Activated B cell treated with CpG ODN at 0.5 μM for 24 hours (primary cell): Measurements from ENCODE around the gene HSD11B2. TPM values are rescaled to one million over a fixed set of nuclear protein-coding genes. Genes with fewer than 3 reads are reported as not detected.

Source experiments
- ATAC-seq: fragments of 200-7000 bp; cut with Tn5 transposase; one replicate; pipeline ENCODE4 v1.10.0; 2021; ENCODE audit warnings: low read depth, mild to moderate bottlenecking, moderate library complexity
- CTCF ChIA-PET: fragments of 350-600 bp; sonication (Branson Sonifier 250); formaldehyde crosslinking; loops from one replicate; lab custom pipeline; 2021; ENCODE audit warnings: antibody characterized with exemption; lab: Charles Lee
- POLR2A ChIA-PET: fragments of 350-600 bp; sonication (Branson Sonifier 250); formaldehyde crosslinking; loops from one replicate; lab custom pipeline; 2021; ENCODE audit warnings: antibody characterized with exemption; lab: Charles Lee
- DNase-seq: peaks from one replicate; pipeline ENCODE4 v3.0.0; 2022
- H3K27ac Mint-ChIP-seq: one replicate; pipeline ENCODE4 v1.8.0; 2020; ENCODE audit warnings: mixed read lengths
- H3K27me3 Mint-ChIP-seq: one replicate; pipeline ENCODE4 v1.8.0; 2021; ENCODE audit warnings: mixed read lengths
- H3K36me3 Mint-ChIP-seq: one replicate; pipeline ENCODE4 v1.8.0; 2021; ENCODE audit warnings: low read depth, mixed read lengths
- H3K4me1 Mint-ChIP-seq: one replicate; pipeline ENCODE4 v1.8.0; 2021; ENCODE audit warnings: mixed read lengths
- H3K4me3 Mint-ChIP-seq: one replicate; pipeline ENCODE4 v1.8.0; 2020; ENCODE audit warnings: mild to moderate bottlenecking, mixed read lengths
- H3K9me3 Mint-ChIP-seq: one replicate; pipeline ENCODE4 v1.8.0; 2020; ENCODE audit warnings: mixed read lengths
- CTCF ChIP-seq: fragments of 200-600 bp; IDR thresholded peaks from one replicate; pipeline ENCODE4 v1.8.0; 2022; ENCODE audit warnings: antibody characterized with exemption, mild to moderate bottlenecking
- intact Hi-C: fragments of 100-400 bp; cut with micrococcal nuclease; formaldehyde crosslinking; loops from one replicate; pipeline ENCODE4 v1.15.1; 2024
- total RNA-seq: library from RNA; stranded (reverse); gene quantifications from 2 replicates; pipeline ENCODE4 v1.2.3, GENCODE V29; 2022

The HSD11B2 gene
- total RNA-seq, 1 donor from 2014 or later, result 0.49 TPM

- no peaks in the 10 kb centered on the region for H3K36me3 Mint-ChIP-seq
- DNase-seq, result no peak
- no peak for TF ChIP-seq CTCF
- H3K4me1 Mint-ChIP-seq, result peaks cover 9% of the 10 kb centered on the region
- CTCF ChIA-PET, result interaction anchor here (1.1 to 1.5 kb wide), 2 partner anchors 49 to 136 kb away, joined by 3 read pairs; no protein-coding TSS in a partner anchor
- ATAC-seq, result no peak
- H3K27ac Mint-ChIP-seq, result no peak overlapping the region
- intact Hi-C loops, result no loop called here
- H3K27me3 Mint-ChIP-seq, result peaks cover 17% of the 10 kb centered on the region
- no peaks in the 10 kb centered on the region for H3K9me3 Mint-ChIP-seq
- H3K4me3 Mint-ChIP-seq, result no peak overlapping the region
- POLR2A ChIA-PET, result no interaction called here
Measured at GRCh38 chr16:67396159-67397035, 34.5 kb upstream of the HSD11B2 start.

- Mint-ChIP-seq H3K4me3 (no peak overlapping the region), H3K27ac (no peak overlapping the region), H3K27me3 (peaks cover 16% of the 10 kb centered on the region), H3K4me1 (peaks cover 9% of the 10 kb centered on the region), H3K36me3 (no peaks in the 10 kb centered on the region), H3K9me3 (no peaks in the 10 kb centered on the region)
- no peak for TF ChIP-seq CTCF
- ChIA-PET POLR2A (no interaction called here), CTCF (interaction anchor here (1.1 to 1.5 kb wide), 2 partner anchors 50 to 137 kb away, joined by 3 read pairs; no protein-coding TSS in a partner anchor)
- DNase-seq (no peak), ATAC-seq (no peak)
- intact Hi-C loops, result no loop called here
Measured at GRCh38 chr16:67397036-67397801, 33.7 kb upstream of the HSD11B2 start.

- ChIA-PET POLR2A (interaction anchor here (0.7 kb wide), 1 partner anchor 9 kb away, joined by 5 read pairs; no protein-coding TSS in a partner anchor), CTCF (interaction anchor here (1.1 kb wide), 1 partner anchor 51 kb away, joined by 3 read pairs; no protein-coding TSS in a partner anchor)
- H3K27me3 Mint-ChIP-seq, result peaks cover 11% of the 10 kb centered on the region
- TF ChIP-seq CTCF, result no peak
- no peak overlapping the region for H3K4me3 Mint-ChIP-seq
- H3K9me3 Mint-ChIP-seq, result no peaks in the 10 kb centered on the region
- ATAC-seq (no peak), DNase-seq (no peak)
- H3K4me1 Mint-ChIP-seq, result peaks cover 9% of the 10 kb centered on the region
- H3K36me3 Mint-ChIP-seq, result no peaks in the 10 kb centered on the region
- intact Hi-C loops, result no loop called here
- H3K27ac Mint-ChIP-seq, result no peak overlapping the region
Measured at GRCh38 chr16:67397812-67398545, 32.9 kb upstream of the HSD11B2 start.

- H3K4me3 Mint-ChIP-seq, result no peak overlapping the region
- H3K4me1 Mint-ChIP-seq, result peaks cover 7% of the 10 kb centered on the region
- intact Hi-C loops, result loop anchor here (1.0 kb wide), 4 partner anchors 49 to 421 kb away; partner anchors contain the start of gene PLEKHG4
- peaks cover 12% of the 10 kb centered on the region for H3K27me3 Mint-ChIP-seq
- no peak overlapping the region for H3K27ac Mint-ChIP-seq
- ATAC-seq (no peak), DNase-seq (no peak)
- no peaks in the 10 kb centered on the region for H3K36me3 Mint-ChIP-seq
- CTCF ChIA-PET, result interaction anchor here (1.0 to 2.0 kb wide), 4 partner anchors 9 to 138 kb away, joined by 3 to 8 read pairs (median 7); no protein-coding TSS in a partner anchor
- H3K9me3 Mint-ChIP-seq, result no peaks in the 10 kb centered on the region
- no peak for TF ChIP-seq CTCF
- POLR2A ChIA-PET, result interaction anchor here (0.7 kb wide), 1 partner anchor 9 kb away, joined by 5 read pairs; no protein-coding TSS in a partner anchor
Measured at GRCh38 chr16:67398546-67399217, 32.2 kb upstream of the HSD11B2 start.
